HG03558 (cell line): ENCODE data around the gene CPNE8.
A peak's percentile ranks its signal among the peaks of the same experiment; 100 is the strongest.

Experiments used
- ATAC-seq: cut with Tn5 transposase; IDR thresholded peaks from one replicate; pipeline ENCODE4 v1.9.1; 2021; ENCODE audit warnings: moderate number of reproducible peaks; ENCODE audit not compliant: unreplicated experiment; ENCODE audit errors: extremely low read depth

Gene CPNE8

GRCh38 chr12:38905480-38906351 lies at the start of gene CPNE8:
CPNE8 (minus strand) TSS chr12:38905591; CDS start chr12:38905534, 57 bp downstream.
- peak; percentile 22 for ATAC-seq

- no peak for ATAC-seq
These were observed 49.0 kb upstream of the CPNE8 start for GRCh38 chr12:38954238-38954873.

DNA sequence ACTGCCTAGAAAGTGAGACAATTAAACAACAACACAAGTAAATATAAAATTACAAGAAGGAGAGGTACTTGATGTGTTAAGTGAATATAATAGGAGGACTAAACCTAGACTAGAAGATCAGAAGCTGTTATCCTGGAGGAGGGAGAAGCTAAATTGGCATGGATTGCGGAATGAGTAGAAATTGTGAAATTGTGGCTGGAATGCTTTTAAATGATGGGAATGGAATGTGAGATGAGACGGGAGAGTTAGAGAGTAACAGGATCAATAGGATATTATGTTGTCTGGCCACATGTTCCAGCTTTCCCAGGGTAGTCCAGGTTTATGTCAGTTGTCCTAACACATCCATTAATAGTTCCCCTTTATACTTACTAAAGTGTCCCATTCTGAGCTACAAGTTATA lies 44.0 kb upstream of the CPNE8 start:
- no peak for ATAC-seq

DNA sequence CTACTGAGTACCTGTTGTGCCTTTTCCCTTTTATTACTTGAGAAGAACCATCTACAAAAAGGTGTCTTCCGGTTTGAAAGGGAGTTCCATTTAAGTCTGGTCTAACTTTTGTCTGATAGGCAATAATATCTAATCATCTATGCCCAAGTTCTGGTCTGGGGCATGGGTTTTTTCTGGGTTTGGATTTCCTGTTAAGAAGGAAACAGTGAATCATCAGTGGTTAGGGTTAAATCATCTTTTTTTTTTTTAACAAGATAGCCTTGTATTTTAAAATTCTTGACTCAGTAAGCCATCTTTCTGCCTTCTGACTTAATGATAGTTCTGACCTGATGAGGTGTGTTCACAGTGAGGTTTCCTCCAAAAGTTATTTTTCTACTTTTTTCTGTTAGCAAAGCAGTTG lies 29.3 kb upstream of the CPNE8 start:
- ATAC-seq, result no peak

GRCh38 chr12:38934078-38934584 lies 28.7 kb upstream of the CPNE8 start:
- ATAC-seq, result no peak

GRCh38 chr12:38932320-38932719 lies 26.9 kb upstream of the CPNE8 start:
- no peak for ATAC-seq

DNA sequence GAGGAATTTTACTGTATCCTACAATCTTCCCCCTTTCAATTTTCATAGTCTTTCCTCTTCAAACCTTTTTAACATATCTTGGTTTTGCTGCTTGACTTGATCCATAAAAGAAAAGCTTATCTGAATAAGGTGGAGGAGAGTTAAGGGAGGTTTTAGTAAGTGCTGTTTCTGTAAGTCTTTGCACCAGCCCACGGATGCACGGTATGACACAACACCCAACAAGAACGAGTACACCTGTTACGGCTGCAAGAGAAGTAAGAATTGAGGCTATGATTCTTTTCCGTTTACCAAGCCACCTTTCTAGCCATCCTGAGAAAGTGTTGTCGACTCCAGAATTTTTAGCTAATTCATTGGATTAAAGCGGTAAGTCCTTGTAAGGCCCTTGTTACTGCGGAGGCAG lies 26.1 kb upstream of the CPNE8 start:
- ATAC-seq, result no peak

- ATAC-seq, result no peak
These were observed 25.6 kb upstream of the CPNE8 start for GRCh38 chr12:38930990-38931389.

- no peak for ATAC-seq
These were observed 21.1 kb upstream of the CPNE8 start for GRCh38 chr12:38926501-38926900.

DNA sequence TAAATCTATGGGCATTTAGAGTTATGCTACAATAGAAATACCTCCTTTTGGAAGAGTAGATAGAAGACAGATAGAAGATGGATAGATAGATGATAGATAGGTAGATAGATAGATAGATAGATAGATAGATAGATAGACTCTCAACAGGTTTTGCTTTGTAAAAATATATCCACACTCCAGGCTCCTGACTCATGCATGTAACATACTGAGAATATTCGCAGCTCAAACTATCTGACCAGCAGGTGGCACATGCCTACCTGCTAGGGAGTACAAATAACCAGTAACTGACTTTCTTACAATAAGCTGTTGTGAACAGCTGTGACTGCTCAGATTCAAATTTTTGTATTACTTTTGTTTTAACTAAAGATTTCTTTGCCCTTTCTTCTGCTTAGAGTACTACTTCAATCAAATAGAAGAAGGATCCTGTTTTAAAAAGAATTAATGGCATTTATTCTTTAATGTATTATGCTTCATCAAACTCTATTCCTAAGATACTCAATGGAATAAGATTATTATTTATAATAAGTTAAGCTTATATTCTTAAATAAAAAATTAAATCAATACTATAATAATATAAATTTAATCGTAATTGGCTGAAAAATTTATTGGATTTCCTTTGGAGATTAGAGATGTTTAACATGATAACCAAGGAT lies 15.8 kb upstream of the CPNE8 start:
- ATAC-seq, result peak; percentile 87

GRCh38 chr12:38919191-38919590 lies 13.8 kb upstream of the CPNE8 start:
- ATAC-seq, result no peak

- no peak for ATAC-seq
These were observed 10.2 kb upstream of the CPNE8 start for GRCh38 chr12:38915429-38916182.

GRCh38 chr12:38912116-38912515 lies 6.7 kb upstream of the CPNE8 start:
- ATAC-seq, result no peak

GRCh38 chr12:38911611-38912010 lies 6.2 kb upstream of the CPNE8 start:
- no peak for ATAC-seq

DNA sequence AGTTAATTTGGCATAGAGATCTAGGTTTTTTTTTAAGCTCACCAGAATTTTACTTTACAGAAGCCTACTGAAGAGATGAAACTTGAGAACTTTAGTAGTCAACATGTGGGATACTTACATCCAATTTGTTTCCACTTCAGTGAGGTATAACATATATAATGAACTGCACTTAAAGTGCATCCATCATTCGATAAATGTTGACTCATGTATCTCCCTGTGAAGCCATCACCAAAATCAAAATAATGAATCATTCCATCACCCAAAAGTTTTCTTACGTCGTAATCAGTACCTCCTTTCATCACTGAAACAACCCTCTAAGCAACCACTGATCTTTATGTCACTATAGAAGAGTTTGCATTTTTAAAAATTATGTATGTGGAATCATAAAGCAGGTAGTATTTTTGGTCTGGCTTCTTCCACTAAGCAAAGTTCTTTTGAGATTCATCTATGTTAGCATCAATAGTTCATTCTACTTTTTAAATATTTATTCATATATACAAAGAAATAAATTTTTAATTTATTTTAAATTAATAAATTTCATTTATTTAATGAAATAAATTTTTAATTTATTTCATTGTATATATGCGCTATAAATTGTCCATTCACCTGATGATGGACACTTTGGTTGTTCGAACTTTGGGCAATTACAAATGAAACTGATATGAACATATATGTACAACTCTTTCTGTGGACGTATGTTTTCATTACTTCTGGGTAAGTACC lies 2.0 kb upstream of the CPNE8 start:
- ATAC-seq, result no peak

GRCh38 chr12:38906482-38907200 lies 1.2 kb upstream of the CPNE8 start:
- peak; percentile 47 for ATAC-seq

DNA sequence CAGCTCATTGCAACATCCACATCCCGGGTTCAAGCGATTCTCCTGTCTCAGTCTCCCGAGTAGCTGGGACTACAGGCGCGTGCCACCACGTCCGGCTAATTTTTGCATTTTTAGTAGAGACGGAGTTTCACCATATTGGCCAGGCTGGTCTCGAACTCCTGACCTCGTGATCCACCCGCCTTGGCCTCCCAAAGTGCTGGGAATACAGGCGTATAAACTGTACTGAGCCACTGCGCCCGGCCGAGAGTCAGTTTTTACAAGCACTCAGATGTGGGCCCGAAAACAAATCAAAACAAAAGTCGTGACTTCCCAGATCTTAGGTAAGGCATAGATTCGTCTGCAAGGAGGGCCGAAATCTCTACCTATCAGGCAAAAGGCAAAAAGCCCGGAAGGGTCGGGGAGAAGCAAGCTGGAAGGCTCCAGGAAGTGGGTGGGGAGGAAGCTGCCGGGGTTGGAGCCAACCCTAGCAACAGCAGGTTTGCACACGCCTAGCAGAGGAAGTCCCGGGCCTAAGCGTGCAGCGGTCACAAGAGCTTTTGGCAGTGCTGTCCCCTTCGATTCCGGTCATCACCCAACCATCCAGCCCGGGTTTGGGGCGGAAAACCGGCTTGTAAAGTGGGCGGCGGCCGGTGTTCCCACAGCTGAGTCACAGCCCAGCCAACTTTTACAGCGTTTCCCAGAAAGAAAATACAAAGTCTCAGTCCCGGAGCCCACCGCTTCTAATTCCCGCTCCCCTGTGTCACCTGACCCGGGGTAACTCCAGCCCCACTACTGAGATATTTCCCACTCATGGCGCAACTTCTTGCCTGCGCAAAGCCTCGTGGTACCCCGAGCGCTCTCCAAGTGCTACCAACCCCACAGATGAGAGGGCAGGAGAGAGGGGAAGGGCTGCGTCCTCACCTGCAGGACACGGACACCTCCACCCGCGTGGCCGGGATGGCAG lies 583 bp downstream of the CPNE8 start:
- ATAC-seq, result peak; percentile 56

DNA sequence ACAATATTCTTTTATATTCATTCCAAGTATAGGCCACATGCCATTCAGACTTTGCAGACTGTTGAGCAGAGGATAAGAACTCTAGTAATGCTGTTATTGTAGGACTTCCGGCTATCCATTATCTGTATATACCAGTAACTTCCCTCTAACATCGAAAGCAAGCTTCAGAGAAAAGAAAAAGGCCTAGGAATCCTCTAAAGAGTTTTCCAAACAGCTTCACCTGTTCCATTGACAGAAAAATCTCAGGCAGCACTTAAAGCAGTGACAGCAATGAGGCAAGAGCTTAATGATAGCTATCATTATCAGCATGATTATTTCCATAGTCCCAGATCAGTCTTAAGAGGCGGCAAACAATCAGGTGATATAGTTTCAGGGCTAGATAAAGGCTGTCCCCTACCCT lies 1.8 kb downstream of the CPNE8 start:
- ATAC-seq, result no peak
